HG03439 (cell line): Measurements from ENCODE around the gene DPEP2NB.
"Not testable (repeated sequence)": the region's sequence is repeated elsewhere in the genome, so short reads cannot be mapped to it uniquely, and the experiment has no call there.

Source experiments
- ATAC-seq: cut with Tn5 transposase; IDR thresholded peaks from one replicate; pipeline ENCODE4 v1.9.1; 2021; ENCODE audit warnings: mild to moderate bottlenecking, moderate library complexity; ENCODE audit not compliant: unreplicated experiment

The DPEP2NB gene, protein sequence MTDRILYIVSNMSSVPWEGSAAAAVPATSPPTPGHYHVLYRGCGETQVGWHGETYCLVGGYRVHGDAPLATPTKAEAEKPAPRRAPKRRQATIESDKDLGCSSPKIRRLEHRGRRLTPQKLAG

GRCh38 chr16:68015681-68016080 is at the start of gene DPEP2NB:
Gene DPEP2NB, minus strand, starts transcription at chr16:68015911. Its CDS starts 141 bp downstream, at chr16:68015770.
- ATAC-seq = no peak

DNA sequence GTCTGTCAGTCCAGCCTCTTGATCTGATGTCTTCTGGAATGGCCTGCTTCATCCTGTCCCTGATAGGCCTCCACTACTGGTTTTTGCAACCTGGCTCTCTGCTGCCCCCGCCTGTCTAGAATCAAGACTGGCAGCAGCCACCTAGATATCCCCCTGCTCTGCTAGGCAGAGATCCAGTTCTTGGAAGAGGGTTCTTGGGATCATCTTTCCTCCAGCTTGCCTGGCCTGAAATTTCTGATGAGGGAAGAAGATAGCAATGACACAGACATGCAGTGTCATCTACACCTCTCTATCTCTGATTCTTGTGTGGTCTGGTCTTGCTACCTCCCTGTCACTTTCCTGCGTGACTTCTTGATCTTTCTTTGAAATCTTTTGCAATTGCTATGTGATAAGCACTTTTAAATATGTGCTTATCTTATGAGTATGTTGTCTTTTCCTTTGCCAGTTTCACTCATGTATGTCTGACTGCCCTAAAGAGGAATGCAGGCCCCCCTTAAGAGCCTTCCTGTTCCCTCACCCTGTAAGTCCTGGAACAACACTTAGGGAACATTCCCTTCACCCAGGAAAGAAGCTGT is 49.2 kb upstream of the DPEP2NB start:
- no peak for ATAC-seq

GRCh38 chr16:68062910-68063393 is 47.2 kb upstream of the DPEP2NB start:
- ATAC-seq = no peak

DNA sequence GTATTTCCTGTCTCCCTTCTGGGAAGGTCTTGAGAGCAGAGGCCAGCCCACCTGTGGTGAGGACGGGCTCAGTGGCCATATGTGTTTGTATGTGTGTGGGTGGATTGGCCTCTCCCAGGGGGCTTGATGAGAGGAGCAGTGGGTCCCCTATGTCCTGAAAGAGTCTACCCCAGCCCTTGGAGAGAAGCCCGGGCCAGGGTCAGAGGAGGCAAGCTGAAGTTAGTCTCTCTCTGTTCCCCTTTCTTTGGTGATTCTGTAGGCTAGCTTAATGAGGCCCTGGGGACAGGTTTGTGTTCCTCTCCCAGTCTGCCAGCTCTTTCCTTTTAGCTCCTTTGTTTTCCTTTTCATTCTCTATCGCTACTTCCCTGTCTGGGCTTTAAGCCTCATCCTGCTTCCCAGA is 45.7 kb upstream of the DPEP2NB start:
- no peak for ATAC-seq

DNA sequence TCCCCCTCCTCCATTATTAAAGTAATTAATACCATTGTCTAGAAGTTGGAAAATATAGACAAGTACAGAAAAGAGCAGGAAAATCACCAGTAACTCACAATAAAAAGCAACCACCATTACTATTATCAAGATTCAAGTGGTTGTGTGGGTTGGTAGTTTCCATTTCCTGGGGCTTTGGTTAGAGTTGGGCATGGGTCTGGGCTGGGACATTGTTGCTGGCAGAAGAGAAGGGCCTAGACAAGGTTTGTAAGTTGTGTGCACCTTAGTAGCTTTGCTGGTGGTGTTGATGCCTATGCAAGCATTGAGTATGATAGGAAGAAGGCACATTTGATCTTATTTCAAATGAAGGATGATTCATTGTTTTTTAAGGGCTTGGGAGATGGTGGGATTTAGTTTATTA is 44.1 kb upstream of the DPEP2NB start:
- ATAC-seq = no peak

DNA sequence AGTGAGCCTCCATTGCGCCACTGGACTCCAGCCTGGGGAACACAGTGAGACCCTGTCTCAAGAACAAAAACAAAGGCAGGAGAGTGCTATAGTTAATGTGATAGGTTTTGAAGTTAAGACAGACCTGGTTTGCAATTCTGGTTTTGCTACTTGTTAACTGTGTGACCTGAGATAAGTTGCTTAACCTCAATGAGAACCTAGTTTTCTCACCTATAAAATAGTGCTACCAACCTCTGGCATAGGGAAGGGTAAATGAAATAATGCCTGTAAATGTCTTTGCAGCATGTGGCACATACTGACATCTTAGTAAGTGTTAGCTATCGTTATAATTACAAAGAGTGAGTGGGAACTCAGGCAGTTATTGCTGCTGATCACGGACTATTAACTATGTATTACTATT is 39.7 kb upstream of the DPEP2NB start:
- no peak for ATAC-seq

GRCh38 chr16:68049449-68049848 is 33.7 kb upstream of the DPEP2NB start:
- no peak for ATAC-seq

DNA sequence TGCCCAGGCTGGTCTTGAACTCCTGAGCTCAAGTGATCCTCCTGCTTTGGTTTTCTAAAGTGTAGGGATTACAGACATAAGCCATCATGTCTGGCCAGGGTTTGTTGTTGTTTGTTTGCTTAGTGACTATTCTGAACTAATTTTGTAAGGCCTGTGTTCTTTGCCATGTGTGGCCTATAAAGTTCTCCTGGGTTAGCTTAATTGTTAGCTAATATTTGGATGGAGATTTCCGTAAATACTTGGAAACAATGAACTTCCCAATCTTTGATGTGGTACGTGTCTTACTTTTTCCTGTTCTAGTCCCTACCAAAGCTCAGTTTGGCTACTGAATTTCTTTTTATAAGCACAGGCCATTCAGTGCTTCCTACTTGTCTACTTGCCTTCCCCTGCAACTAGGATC is 32.3 kb upstream of the DPEP2NB start:
- no peak for ATAC-seq

DNA sequence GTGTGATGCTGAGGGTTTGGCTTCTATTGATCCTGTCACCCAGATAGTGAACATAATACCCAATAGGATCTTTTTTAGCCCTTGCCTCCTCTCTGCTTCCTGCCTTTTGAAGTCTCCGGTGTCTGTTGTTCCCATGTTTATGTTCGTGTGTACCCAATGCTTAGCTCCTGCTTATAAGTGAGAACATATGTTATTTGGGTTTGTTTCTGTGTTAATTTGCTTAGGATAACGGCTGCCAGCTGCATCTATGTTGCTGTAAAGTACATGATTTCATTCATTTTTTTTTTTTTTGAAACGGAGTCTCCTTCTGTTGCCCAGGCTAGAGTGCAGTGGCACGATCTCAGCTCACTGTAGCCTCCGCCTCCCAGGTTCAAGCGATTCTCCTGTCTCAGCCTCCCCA is 30.4 kb upstream of the DPEP2NB start:
- ATAC-seq = no peak

- no peak for ATAC-seq
Measured at GRCh38 chr16:68041783-68042182, 26.1 kb upstream of the DPEP2NB start.

DNA sequence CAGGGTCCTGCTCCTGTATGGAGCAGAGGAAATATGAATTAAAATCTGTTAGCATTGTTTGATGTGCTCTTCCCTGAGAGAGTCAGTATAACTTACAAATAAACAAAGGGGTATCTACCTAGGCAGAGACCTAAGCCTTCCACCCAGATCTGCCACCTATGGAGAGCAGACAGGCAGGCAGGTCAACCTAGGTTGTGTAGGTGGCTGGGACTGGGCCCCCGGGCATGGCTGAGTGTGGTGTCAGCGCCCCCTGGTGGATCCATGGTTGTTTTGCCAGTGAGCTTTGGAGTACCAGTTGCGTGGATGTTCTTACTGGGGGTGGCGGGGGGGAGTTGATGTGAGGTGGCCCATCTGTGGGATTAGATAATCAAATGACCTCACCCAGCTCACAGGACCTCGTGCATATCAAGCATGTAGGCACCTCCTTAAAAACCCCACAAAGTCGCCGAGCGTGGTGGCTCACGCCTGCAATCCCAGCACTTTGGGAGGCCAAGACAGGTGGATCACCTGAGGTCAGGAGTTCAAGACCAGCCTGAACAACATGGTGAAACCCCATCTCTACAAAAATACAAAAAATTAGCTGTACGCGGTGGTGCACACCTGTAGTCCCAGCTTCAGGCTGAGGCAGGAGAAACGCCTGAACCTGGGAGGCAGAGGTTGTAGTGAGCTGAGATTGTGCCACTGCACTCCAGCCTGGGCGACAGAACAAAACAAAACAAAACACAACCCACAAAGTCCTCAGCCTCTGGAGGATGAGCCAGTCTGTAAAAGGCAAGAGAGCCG is 25.0 kb upstream of the DPEP2NB start:
- peak; percentile 85 for ATAC-seq

- ATAC-seq = no peak
Measured at GRCh38 chr16:68037841-68038597, 22.3 kb upstream of the DPEP2NB start.

DNA sequence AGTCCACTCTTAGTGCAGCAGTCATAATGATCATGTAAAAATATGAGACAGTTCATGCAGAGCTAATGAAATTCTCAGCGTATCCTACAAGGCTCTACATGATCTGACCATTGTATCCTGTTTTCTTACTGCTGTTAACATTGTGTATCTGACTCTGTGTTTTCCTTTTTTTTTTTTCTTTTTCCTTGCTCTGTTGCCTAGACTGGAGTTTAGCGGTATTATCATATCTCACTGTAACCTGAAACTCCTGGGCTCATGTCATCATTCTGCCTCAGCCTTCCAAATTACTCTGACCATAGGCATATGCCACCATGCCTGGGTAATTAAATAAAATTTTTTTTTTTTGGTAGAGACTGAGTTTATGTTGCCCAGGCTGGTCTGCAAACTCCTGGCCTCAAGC is 19.5 kb upstream of the DPEP2NB start:
- no peak for ATAC-seq

GRCh38 chr16:68033101-68033500 is 17.4 kb upstream of the DPEP2NB start:
- no peak for ATAC-seq

- ATAC-seq = no peak
Measured at GRCh38 chr16:68031951-68032350, 16.2 kb upstream of the DPEP2NB start.

GRCh38 chr16:68030108-68030507 is 14.4 kb upstream of the DPEP2NB start:
- not testable (repeated sequence) for ATAC-seq

DNA sequence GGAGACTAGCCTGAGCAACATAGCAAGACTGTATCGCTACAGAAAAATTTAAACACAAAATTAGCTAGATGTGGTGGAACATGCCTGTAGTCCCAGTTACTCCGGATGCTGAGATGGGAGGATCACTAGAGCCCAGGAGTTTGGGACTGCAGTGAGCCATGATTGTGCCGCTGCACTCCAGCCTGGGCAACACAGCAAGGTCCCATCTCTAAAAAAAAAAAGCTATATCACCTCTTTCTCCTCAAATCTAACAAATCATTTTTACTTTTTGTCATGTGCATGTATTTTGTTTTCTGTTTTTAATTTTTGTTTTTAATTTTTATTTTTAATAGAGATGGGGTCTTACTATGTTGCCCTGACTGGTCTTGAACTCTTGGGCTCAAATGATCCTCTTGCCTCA is 13.3 kb upstream of the DPEP2NB start:
- ATAC-seq = no peak

DNA sequence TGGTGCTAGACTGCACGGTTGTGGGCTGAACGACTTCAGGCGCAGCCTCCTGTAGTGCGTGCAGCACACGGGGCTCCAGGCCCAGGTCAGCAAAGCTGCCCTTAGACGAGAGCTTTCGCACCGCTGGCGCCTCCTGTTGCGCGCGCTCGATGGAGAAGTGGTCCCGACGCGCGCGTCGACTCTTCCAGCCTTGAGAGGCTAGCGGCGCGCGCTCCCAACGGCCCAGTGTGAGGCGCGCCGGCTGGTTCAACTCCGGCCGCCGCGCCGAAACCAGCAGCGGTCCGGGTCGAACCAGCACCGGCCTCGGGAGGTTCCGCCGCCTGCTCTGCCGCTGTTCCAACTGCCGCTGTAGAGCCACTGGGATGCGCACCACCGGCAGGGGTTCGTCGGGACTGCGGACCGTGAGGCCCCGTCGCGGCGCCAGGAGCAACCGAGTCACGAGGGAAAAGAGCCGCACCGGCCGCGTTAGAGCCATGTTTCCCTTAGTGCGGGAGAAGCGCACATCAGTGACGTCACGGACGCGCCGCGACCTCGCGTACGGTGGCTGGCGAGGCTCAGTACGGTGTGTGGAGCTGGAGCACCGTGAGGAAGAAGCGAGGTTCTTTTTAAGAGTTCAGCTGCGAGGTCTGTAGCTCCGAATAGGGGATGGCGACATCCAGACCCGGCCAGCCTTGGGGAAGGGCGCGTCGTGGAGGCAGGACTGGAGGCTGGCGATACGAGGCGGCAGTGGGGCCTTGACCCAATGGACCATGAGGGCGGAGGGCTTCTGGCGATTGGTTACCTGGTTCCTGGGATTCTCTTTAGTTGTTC is 7.2 kb upstream of the DPEP2NB start, which contains the start of the genes DDX28 and DUS2:
TSS of gene DDX28 (minus strand) at position 505 of the 810 bp plus-strand sequence. CDS start at position 475, 30 bp downstream.
TSS of gene DUS2 (plus strand) at position 557 of the 810 bp plus-strand sequence. CDS start 14,740 bp downstream, outside the sequence.
- peak; percentile 86 for ATAC-seq

DNA sequence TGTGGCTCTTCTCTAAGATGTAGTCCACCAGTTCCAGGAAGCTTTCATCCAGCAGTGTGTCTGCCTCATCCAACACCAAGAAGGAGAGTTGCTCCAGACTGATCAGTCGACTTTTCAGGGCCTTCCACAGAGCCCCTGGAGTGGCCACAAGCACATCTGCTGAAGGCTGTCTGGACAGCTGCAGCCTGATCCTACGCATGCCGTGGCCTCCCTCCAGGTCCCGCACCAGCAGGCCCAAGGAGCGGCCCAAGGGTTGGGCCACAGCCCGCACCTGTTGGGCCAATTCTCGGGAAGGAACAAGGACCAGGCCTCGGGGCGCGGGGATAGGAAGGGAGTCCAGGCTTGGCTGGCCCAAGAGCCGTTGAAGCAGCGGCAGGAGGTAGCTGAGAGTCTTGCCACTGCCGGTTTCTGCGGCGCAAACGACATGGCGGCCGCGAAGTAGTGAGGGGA is 6.6 kb upstream of the DPEP2NB start:
- ATAC-seq = peak; percentile 12

DNA sequence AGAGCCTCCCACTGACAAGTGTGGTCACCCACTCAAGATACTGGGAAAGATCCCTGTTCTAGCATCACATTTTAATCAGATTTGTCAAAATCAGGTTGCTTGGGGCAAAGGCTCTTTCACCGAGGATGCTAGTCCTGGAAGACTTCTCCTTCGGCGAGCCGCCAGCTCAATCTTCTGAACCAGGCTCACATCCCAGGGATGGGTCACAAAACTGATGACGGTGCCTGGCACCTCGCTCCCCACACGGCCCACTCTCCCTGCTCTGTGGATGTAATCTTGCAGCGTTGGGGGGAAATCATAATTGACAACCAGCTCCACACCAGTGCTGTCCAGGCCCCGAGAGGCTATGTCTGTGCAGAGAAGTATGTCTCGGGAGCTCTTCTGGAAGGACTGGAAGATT is 5.8 kb upstream of the DPEP2NB start:
- no peak for ATAC-seq
